Measurements from ENCODE around the gene NAP1L4.

NAP1L4 gene

DNA sequence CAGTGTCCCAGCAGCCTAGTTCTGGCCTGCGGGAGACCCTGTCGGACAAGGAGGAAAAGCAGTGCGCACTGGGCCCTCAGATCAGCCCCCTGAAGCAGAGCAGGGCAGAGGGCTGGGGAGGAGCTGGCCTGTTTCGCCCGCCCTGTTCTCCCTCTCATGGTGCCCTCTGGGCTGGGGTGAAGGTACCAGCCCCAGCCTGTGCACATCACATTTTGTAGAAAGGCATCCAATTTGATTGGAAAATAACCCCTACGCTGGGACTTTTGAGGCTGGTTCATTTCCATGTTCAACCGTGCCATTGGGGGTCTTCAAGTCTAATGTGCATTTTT, 832 bp upstream of the NAP1L4 start:
- no peak for DNase-seq

DNA sequence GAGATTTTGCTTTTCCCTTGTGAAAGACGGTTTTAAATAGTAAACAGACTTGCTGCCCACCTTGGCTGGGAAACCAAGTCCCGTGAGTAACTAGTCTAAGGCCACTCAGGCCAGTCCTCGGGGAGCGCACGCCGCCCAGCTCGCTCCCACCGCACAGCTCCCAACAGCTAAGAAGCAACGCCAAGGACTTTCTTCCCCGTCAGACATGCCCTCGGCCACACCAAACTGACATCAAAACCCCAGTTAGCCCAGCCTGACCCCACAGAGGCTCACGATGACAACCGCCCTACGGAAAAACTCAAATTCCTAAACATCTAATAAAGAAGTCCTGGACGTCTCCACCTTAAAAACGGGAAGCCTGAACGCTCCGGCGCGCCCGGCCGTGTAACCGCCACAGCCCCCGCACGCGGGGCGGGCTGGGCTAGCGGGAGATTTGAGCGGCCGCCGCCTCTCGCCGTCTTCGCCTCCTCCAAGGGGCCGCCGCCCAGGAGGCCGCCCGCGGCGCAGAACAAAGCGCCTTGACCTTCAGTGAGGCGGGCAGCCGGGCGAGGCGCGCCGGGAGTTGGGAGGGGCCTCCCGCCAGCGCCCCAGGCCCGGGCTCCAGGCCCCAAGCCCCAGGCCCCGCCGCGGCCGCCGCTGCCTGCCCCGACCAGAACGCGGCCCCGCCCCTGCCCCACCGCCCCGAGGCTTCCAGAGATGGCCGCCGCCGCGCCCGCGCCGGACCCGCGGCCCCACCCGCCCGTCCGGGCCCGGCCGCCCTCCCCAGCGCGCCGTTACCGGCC, 486 bp downstream of the NAP1L4 start:
- peak; percentile 83 to 93 (median 88) for DNase-seq

DNA sequence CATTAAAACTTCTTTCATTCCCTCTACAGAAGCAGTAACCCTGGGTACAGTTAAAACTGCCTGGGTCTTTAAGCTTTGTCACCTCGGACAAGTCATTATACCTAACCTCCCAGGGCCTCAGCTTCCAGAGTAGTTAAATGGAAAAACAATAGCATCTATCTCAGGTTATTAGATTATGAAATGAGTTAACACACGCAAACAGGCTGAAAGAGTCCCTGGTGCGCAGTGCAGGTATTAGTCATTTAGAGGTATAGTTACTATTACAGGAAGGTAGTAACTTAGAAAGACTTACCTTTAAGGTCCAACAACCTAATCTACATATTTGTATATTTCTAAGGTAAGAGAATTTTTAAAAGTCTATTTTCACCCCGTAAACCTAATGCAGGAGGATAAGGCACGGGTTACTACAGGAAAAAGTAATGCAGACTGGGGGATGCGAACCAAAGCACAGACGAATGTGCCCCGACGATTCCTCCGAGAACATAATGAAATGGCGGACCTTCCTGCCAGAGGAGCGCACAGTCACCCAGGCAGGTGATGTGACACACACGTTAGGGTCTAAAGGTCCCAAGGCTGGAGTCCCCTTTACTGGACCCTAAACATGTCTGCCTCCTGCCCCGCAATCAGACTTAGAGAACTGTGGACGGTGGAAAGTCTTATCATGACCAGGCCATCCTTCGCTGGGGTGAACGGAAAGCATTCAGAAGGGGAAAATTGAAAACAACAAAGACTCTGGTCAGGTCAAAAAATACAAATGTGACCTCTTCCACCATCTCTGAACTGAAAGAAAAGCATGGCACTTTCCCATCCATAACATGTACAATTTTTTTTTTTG, 1.3 kb downstream of the NAP1L4 start:
- DNase-seq: peak in 3 of 4 experiments; percentile 17 to 38 (median 30)

DNA sequence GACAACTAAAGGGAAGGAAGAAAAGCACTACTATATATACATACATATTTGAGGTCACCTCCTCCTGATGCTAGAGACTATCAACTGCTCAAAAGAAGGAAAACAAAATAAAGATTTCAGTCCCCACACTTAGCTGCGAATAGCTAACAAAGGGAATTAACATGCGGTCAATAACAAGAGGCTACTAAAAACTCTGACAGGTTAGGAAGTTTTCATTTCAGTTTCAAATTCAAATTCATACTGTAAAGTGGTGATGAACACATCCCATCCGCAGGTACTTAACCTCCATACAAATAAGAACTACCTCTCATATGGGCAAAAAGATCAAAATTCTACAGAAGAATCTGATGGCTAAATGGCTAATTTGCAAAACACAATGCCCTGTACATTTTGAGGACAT, 2.6 kb downstream of the NAP1L4 start:
- DNase-seq: no peak

DNA sequence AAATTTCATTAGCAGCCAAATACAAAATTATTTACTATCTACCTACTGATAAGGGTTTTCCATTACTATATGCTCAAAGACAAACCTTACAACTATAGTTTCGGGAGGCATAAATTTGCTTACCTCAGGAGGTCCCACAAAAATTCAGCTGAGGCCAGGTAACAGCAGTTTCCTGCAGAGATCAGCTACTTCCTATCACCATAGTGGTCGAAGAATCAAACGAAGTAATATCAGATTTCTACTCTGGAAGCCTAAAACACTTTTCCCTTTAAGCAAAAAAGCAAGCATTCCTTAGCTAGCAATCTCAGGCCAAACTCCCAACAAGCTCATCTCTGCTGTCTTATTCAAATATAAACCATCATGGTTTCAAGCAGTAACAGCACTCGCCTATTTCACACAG, 3.1 kb downstream of the NAP1L4 start:
- DNase-seq: no peak

DNA sequence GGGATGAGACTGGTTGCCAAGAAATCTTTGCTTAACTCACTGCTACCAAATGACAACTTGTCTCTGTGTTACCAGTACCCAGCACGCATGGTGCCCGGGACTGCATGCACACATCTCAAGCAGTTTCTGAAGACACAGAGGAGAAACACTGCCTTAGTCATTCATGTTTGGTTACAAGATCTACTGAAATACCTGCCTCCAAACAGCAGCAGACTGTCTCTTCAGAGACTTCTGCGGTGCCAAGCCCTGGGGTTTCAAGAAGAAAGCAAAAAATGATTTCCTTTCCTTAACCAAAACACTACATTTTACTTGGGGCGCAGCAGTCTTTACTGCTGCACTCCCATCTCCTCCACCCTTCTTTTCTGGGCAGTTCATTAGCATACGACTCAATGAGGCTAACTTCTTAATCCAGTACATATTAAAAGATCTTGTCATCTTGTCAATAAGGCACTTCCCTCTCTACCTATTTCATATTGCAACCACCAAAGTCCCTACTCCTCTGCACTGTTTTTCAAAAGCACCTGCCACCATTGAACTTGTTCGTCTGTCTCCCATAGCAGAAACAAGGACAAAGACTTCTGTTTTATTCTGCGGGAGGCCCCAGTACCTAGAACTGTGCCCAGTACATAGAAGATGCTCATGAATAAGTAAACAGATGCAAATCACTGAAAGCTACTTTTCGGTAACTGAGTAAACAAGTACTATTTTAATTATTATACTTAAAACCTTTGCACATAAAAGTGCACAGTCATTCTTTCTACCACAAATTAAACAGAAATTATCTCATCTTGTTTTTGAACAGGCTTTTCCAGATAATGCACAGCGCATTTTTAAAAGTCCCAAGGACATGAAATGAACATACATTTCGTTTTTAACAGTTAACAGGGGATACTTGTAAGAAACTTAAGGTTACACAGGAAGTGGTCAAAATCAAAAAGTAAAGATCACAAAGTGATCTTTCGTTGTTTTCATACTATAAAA, 4.0 kb downstream of the NAP1L4 start:
- DNase-seq: peak in 1 of 4 experiments; percentile 12

DNA sequence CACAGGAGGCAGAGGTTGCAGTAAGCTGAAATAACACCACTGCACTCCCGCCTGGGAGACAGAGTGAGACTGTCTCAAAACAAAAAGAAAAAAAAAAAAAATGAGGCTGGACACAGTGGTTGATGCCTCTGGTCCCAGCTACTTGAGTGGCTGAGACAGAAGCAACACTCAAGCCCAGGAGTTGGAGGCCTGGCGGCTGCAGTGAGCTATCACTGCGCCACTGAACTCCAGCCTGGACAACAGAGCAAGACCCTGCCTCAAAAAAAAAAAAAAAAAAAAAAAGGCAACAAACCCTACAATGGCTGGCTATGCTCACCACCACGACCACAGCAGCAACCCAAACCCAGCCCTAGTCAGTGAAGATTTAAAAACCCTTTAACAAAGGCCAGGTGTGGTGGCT, 8.2 kb downstream of the NAP1L4 start:
- no peak for DNase-seq

DNA sequence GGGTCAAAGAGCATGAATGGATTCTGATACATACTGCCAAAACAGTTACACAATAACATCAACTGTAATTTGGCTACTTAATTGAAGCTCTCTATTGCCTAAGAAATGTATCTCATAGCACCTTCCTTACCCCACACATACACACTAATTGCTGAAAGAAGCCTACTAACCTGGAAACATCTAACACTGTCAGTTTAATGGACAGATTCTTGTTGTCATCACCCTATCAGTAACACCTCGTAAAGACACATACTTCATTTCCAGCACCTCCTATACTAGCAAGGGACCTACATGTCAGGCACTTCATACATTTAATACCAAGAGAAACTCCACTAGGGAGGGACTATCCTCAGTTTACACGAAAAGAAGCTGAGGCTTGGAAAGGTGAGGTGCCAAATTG, 9.9 kb downstream of the NAP1L4 start:
- DNase-seq: no peak

DNA sequence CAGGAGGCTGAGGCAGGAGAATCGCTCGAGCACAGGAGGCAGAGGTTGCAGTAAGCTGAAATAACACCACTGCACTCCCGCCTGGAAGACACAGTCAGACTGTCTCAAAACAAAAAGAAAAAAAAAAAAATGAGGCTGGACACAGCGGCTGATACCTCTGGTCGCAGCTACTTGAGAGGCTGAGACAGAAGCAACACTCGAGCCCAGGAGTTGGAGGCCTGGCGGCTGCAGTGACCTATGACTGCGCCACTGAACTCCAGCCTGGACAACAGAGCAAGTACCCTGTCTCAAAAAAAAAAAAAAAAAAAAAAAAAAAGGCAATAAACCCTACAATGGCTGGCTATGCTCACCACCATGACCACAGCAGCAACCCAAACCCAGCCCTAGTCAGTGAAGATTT, 11.0 kb downstream of the NAP1L4 start:
- no peak for DNase-seq

DNA sequence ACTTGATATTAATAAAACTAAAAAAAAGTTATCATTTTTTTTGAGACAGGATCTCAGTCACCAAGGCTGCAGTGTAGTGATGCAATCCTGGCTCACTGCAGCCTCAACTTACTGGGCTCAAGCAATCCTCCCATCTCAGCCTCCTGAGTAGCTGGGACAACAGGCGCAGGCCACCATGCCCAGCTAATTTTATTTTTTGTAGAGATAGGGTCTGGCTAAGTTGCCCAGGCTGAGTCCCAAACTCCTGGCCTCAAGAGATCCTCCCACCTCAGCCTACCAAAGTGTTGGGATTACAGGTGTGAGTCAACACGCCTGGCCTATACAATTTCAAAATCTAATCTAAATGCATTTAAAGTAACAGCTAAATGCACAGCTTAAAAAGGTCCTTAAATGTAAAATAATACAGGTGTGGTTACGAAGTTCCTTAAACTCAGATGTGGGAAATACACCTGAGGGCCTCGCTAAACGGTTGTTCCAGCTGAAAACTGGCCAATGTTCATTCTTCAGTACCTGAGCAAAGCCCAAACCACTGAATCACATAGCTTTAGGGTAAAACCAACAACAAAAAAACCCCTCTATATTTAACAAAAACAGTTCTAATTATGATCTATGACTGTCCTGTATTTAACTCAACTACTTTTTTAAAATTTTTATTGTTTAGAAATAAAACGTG, 11.8 kb downstream of the NAP1L4 start:
- no peak for DNase-seq

DNA sequence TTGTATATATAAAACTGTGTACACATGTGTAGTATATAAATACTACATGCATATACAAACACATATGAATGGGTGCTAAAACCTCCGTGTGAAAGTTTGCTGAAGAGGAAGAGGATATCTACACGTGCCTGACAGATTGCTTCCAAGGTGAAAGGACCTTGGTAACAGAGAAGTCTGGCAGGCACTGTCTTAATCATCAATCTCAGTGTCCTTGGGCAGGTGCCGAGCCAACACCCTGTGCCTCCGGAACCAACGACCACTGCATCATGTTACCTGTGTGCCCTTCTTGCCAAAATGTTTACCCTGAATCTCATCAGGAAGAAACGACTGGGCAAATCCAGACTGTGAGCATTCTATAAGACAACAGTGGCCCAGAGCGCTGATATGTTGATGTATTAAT, 15.0 kb downstream of the NAP1L4 start:
- DNase-seq: no peak

DNA sequence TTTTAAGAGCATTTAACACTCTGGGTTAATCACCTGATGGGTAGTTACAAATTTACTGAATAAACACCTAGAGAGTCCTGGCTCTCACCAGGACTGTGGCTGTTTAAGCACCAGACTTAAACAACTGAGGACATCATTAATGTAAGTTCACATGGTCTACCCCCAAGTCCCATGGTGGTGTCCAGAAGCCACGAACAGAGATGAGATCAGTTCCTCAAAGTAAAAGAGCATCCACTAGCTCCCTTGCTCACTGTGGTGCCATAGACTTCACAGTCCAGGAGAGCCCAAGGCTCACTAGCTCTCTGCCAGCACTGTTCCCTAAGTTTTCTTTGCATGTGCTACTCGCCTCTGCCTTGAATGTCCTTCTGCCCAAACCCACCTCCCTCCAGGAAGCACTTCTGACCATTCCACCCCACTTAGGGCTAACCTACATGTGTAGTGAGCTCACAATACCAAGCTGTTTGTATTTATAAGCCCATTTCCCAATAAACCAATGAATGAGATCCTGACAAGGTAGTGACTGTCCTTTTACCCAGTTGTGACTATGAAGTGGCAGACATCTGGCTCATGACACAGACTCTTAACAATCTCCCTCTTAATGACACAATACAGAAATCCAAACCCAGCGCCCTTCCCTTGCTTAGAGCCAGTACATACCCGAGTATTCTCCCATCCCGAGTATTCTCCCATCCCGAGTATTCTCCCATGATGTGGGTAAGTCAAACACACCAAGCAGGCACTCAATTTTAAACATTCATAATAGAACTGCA, 15.7 kb downstream of the NAP1L4 start:
- peak; percentile 16 to 39 (median 28) for DNase-seq

DNA sequence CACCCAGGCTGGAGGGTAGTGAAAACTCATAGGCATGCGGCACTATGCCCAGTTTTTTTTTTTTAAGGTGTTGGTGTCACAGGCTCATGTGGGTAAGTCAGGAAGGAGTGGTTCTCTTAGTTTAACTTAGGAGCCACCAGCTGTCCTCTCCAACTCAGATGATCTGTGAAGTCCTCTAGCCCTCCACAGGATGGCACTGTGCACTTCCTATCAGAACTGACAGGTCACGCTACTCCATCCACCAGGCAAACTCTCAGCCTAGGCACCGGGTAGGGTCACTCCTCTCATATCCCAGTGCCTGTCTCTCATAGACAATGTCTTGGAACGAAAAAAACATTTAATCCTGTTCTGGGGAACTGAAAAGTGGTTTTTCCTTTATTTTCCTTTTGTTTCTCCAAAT, 16.5 kb downstream of the NAP1L4 start:
- DNase-seq: peak; percentile 41 to 70 (median 62)

DNA sequence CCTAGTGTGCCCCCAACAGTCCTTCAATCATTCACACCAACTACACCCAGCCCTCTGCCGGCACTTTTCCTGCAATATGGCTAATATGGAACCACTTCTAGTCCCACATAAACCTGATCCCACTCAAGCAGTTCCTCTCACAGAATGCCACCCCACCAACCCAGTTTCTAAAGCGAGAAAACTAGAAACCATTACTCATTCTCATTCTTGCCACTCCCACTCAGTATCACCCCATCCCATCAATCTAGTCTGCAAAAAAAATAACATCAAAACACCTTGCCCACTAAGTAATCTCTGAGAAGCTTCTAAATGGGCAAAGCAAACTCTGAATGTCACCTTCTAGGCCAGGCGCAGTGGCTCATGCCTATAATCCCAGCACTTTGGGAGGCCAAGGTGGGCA, 17.9 kb downstream of the NAP1L4 start:
- DNase-seq: no peak

DNA sequence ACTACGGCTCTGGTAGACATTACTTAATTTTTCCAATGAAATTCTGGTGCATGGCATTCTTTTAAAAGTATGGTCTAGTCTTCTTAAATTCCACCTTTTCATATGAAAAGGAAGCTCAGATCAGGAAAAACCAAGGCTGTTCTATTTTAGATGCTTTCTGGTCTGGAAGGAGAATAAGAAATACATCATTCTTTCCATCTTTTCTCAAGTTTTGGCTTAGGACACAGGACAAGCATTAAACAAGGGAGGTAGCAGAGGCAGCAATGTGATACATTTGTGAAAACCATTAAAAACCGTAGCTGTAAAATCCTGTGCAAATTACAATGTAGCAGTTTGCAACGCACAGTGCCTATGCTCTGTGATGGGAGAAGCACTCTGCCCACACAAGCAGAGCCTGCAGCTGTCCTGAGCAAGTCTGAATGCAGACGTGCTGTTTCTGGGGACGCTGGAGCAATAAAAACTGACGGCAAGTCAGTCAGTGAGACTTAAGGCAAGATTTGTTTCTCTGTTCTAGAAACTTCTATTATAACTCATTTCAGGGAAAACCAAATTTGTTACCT, 23.7 kb downstream of the NAP1L4 start:
- DNase-seq: no peak

DNA sequence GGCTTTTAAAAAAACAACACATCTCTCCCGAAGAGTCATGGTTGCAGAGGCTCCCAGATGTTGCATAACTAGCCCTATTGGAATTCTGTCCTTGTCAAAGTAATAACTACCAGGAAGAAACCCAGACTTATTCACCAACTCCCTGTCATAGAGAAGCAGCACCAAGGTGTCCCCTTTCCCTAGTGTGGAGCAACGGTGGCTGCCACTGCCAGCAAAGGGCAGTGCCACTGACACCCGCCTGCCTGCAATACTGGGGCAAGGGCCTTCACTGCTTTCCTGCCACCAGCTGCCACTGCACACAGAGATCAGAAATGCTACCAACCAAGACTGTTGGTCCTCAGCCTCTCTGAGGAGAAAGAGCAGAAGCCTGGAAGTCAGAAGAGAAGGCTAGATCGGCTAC, 27.3 kb downstream of the NAP1L4 start:
- no peak for DNase-seq

DNA sequence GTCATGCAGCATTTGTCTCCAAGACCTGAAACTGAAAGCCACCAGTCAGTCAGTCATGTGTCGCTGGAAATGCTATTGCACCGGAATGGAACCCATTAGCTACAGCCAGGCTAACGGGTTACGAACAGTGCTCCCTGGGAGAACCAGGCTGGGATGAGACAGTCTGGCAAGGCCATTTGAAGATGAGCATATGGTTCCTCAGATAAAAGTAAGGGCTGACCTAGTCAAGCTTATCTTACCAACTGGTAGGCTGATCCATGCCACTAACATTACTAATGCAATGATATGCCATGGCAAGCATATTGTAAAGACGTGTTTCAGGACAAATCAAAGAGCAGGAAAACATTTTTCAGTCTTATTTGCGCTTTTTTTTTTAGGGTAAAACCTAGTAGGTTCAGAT, 28.4 kb downstream of the NAP1L4 start:
- DNase-seq: no peak

DNA sequence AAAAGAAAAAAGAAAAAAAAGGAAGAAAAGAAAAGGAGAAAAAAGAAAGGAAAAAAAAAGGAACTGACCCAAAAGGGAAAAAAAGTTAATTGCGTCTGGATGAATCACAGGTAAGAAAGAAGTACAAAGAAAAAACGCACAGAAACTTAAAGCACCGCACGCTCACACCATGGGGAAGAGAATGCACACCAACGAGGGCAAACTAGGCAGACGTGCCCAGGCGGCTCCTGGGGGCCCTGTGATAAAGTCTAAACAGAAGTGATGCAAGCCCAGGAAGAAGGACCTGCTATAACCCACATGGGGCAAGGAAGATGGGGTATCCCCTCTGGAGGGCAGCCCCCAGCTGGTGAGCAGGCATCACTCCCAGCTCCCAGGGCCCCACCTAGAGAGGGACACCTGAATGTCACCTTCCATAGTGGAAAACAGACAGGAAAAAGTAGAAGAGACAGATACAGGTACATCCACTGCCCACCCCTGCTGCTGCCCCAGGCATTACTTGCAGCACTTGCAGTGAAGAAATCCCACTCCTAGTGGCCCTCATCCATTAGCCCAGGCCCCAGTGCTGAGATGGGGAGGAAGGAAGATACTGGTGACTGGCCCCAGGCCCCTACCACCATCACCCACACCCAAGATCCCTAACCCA, 28.9 kb downstream of the NAP1L4 start:
- DNase-seq: no peak

DNA sequence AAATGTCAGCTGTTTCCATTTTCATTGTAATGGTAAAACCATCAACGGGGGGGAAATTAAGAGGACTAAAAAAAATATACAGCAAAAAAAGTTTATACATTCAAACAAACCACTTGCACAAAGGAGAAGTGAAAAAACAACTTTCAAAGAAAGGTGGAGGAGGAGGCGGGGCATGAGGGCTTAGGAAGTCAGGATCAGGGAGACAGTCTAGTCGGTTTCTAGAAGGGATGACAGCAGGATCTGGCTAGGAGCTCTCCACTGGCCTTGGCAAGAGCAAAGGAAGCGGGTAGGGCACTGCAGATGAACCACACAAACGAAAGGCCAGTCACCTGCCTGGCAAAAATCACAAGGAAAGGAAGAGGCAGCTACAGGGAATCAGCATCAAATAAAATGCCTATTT, 31.0 kb downstream of the NAP1L4 start:
- peak in 1 of 4 experiments; percentile 26 for DNase-seq

DNA sequence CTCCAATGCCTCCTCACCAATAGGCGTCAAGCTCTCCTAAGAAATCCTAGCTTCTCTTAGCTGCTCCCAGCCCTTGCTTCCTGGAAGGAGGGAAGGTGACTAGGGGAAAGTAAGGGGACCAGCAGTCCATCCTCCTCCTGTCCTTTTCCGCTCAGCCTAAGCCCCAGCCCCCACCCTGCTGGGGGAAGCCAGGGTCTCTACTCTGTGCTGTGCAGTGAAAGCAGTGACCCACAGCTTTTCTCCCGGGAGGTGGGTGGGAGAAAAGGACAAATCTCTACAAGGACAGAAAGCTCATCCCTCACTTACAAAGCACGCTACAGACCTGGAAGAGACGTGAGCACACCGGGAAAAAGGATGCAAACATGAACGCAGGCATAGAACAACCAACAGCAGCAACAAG, 32.0 kb downstream of the NAP1L4 start:
- DNase-seq: no peak

DNA sequence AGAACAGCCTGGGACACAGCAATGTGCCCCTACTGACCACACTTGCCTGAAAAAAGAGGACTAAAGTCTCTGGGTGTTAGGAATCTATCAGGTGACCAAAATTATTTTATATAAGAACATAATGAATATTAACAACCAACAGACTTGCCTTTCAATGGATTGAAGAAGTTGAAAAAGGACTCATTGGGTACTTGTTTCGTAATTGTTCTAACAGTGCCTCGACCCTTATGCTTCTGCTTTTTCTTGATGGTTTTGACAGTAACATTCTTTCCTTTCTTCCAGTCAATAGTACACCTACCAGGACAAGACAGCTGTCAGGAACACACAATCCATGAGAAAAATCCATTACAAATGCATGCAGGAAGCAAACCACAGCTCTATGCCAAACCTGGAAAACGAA, 33.9 kb downstream of the NAP1L4 start:
- DNase-seq: peak in 2 of 4 experiments; percentile 40 to 49
